GM13977 (cell line): ENCODE data around the gene CCDC159.
"Not testable (repeated sequence)": the region's sequence is repeated elsewhere in the genome, so short reads cannot be mapped to it uniquely, and the experiment has no call there.

Experiments
- DNase-seq: peaks from one replicate; pipeline ENCODE4 v3.0.0; 2012; ENCODE audit warnings: low spot score
- CTCF ChIP-seq: IDR thresholded peaks from 2 replicates; pipeline ENCODE4 v1.5.1; 2012; ENCODE audit warnings: mild to moderate bottlenecking, control low read depth; ENCODE audit not compliant: insufficient read depth; ENCODE audit errors: extremely low read depth, missing control alignments
- in situ Hi-C: fragments of 300-500 bp; cut with MboI; formaldehyde crosslinking; loops from one replicate; pipeline ENCODE4 v1.12.0; 2022; ENCODE audit warnings: low sequenced_read_pairs, low pct_unique_long_range_greater_than_20kb, mixed read lengths, inconsistent platforms; ENCODE audit not compliant: unreplicated experiment

The CCDC159 gene

DNA sequence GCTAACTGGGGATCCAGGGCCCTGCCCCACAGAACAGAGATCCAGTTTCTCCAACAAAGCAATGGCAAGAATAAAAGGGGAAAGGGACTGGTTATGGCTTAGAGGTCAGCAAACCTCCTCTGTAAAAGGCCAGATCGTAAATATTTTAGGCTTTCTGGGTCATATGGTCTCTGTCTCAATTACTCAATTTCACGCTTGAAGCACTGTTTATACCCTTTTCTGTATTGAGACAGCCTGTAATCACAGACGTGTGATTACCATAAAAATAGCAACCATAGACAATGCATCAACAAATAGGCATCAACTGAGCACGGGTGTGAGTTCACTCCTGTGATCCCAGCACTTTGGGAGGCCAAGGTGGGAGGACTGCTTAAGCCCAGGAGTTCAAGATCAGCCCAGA, 16.2 kb upstream of the CCDC159 start:
- no peak for TF ChIP-seq CTCF
- DNase-seq = no peak
- in situ Hi-C loops = no loop called here

GRCh38 chr19:11331502-11331901, 14.8 kb upstream of the CCDC159 start:
- in situ Hi-C loops = no loop called here
- TF ChIP-seq CTCF = no peak

GRCh38 chr19:11332822-11333221, 13.5 kb upstream of the CCDC159 start:
- no peak for DNase-seq
- in situ Hi-C loops = no loop called here
- no peak for TF ChIP-seq CTCF

More at GRCh38 chr19:11331502-11331901, 14.8 kb upstream of the CCDC159 start:
- DNase-seq = no peak

GRCh38 chr19:11333838-11334237, 12.5 kb upstream of the CCDC159 start:
- in situ Hi-C loops, DNase-seq: not testable (repeated sequence)

DNA sequence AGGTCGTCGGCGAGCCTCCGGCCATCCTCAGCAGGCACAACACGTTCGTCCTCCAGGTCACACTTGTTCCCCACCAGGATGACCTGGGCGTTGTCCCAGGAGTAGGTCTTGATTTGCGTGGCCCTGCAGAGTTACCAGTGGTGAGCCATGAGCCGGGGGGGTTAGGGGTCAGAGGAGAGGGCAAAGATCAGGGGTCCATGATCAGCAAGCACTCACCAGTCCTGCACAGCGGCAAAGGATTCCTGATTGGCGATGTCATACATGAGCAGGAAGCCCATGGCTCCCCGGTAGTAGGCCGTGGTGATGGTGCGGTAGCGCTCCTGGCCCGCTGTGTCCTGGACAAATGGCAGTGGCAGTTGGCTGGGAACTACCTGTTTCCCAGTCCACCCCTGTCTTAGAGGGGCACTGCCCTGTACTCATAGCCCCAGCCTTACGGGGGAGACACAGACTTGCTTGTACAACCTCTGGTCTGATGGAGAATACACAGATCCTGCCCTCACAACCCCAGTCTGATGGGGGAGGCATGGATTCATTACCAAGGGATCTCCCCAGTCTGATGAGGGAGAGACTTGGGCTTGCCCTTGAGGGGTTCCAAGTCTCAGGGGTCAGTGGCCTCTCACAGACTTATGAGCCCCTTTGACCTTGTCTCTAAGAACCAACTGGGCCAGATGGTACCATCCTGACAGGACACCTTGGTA, 10.7 kb upstream of the CCDC159 start:
- no peak for DNase-seq
- no peak for TF ChIP-seq CTCF
- in situ Hi-C loops = no loop called here

DNA sequence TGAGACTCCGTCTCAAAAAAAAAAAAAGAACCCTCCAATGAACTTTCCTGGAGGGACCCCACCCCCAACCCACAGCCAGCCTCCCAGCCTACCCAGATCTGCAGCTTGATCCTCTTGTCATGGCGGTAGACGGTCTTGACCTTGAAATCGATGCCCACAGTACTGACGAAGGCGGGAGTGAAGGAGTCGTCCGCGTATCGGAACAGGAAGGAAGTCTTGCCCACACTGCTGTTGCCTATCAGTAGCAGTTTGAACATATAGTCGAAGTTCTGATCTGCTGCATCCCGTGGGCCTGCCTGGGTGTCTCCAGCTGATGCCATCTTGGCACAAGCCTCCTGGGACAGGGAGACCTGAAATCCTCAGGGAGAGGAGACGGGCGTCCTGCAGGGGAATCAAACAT, 9.2 kb upstream of the CCDC159 start:
- no peak for DNase-seq
- no peak for TF ChIP-seq CTCF
- in situ Hi-C loops = no loop called here

GRCh38 chr19:11338121-11338520, 8.2 kb upstream of the CCDC159 start:
- in situ Hi-C loops = no loop called here
- peak; percentile 17 for DNase-seq
- no peak for TF ChIP-seq CTCF
